PC-3 (cell line): ENCODE measurements around the gene TRIM14.

Experiments
- EZH2 ChIP-seq: fragments of 300-600 bp; sonication (generic); IDR thresholded peaks from one replicate; pipeline ENCODE4 v1.6.1; 2017; ENCODE audit warnings: antibody characterized with exemption, mild to moderate bottlenecking, low read length; ENCODE audit not compliant: unreplicated experiment
- EZH2phosphoT487 ChIP-seq: fragments of 300-600 bp; sonication (generic); IDR thresholded peaks from 2 replicates; pipeline ENCODE4 v1.6.1; 2018; ENCODE audit warnings: mild to moderate bottlenecking, antibody characterized with exemption, low read length, borderline replicate concordance
- TF ChIP-seq, protein P1 (sequence below): fragments of 300-600 bp; sonication (generic); conservative IDR thresholded peaks from 2 replicates; pipeline ENCODE4 v1.5.1; 2017; ENCODE audit warnings: antibody characterized with exemption, low read depth, mild to moderate bottlenecking, low read length

- TF ChIP-seq, protein P1, sequence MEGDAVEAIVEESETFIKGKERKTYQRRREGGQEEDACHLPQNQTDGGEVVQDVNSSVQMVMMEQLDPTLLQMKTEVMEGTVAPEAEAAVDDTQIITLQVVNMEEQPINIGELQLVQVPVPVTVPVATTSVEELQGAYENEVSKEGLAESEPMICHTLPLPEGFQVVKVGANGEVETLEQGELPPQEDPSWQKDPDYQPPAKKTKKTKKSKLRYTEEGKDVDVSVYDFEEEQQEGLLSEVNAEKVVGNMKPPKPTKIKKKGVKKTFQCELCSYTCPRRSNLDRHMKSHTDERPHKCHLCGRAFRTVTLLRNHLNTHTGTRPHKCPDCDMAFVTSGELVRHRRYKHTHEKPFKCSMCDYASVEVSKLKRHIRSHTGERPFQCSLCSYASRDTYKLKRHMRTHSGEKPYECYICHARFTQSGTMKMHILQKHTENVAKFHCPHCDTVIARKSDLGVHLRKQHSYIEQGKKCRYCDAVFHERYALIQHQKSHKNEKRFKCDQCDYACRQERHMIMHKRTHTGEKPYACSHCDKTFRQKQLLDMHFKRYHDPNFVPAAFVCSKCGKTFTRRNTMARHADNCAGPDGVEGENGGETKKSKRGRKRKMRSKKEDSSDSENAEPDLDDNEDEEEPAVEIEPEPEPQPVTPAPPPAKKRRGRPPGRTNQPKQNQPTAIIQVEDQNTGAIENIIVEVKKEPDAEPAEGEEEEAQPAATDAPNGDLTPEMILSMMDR: no peak
- TF ChIP-seq EZH2phosphoT487 (no peak), EZH2 (no peak)
Measured at GRCh38 chr9:98162613-98163012, 43.6 kb upstream of the TRIM14 start.
